DND-41 (cell line): ENCODE data around the gene PALM.
A peak's percentile ranks its signal among the peaks of the same experiment; 100 is the strongest.

Experiments used
- ATAC-seq: fragments of 200-7000 bp; cut with Tn5 transposase; 3 replicates; pipeline ENCODE4 v1.9.1; 2021; ENCODE audit warnings: low read depth; ENCODE audit not compliant: insufficient read depth
- DNase-seq: peaks from one replicate; pipeline ENCODE4 v3.0.0-alpha.2; 2020
- H2AFZ ChIP-seq: 2 replicates; pipeline ENCODE4 v1.6.0; 2012; ENCODE audit warnings: low read depth, low read length
- H3K27ac ChIP-seq: 2 replicates; pipeline ENCODE4 v1.5.1; 2012; ENCODE audit warnings: low read length, inconsistent platforms
- H3K27me3 ChIP-seq: fragments of 200-600 bp; sonication (generic); 2 replicates; pipeline ENCODE4 v1.6.0; 2012; ENCODE audit warnings: low read length, mild to moderate bottlenecking, inconsistent platforms; ENCODE audit not compliant: insufficient read depth, poor library complexity
- H3K36me3 ChIP-seq: 2 replicates; pipeline ENCODE4 v1.5.1; 2012; ENCODE audit warnings: low read length, inconsistent platforms; ENCODE audit not compliant: insufficient read depth
- H3K4me1 ChIP-seq: 2 replicates; pipeline ENCODE4 v1.5.1; 2012; ENCODE audit warnings: mild to moderate bottlenecking, low read length; ENCODE audit not compliant: insufficient read depth
- H3K4me2 ChIP-seq: 2 replicates; pipeline ENCODE4 v1.6.0; 2012; ENCODE audit warnings: mild to moderate bottlenecking, moderate library complexity, low read length, inconsistent platforms; ENCODE audit not compliant: insufficient read depth
- H3K4me3 ChIP-seq, 2 experiments: fragments of 200-600 bp in 1 of 2; shearing (Covaris generic) in 1 of 2; 2 replicates each; pipeline ENCODE4 v1.5.1; 2012 to 2016; ENCODE audit warnings: inconsistent platforms in 2 of 2, low read length in 2 of 2, mild to moderate bottlenecking in 2 of 2, low read depth in 1 of 2, moderate library complexity in 1 of 2
- H3K79me2 ChIP-seq: 2 replicates; pipeline ENCODE4 v1.6.0; 2012; ENCODE audit warnings: low read length, inconsistent platforms; ENCODE audit not compliant: insufficient read depth
- H3K9ac ChIP-seq: 2 replicates; pipeline ENCODE4 v1.6.0; 2012; ENCODE audit warnings: low read depth, mild to moderate bottlenecking, inconsistent platforms, low read length, moderate library complexity
- H3K9me3 ChIP-seq: 2 replicates; pipeline ENCODE4 v1.5.1; 2012; ENCODE audit warnings: low read length, moderate library complexity, mild to moderate bottlenecking, inconsistent platforms; ENCODE audit not compliant: insufficient read depth, severe bottlenecking
- H4K20me1 ChIP-seq: 2 replicates; pipeline ENCODE4 v1.6.0; 2012; ENCODE audit warnings: low read length; ENCODE audit not compliant: insufficient read depth
- EZH2 ChIP-seq: IDR thresholded peaks from 3 replicates; pipeline ENCODE4 v1.6.1; 2012; ENCODE audit warnings: borderline replicate concordance, low read depth, mild to moderate bottlenecking, moderate library complexity, low read length, inconsistent platforms; ENCODE audit not compliant: severe bottlenecking
- TF ChIP-seq, protein P1 (sequence below): IDR thresholded peaks from 2 replicates; pipeline ENCODE4 v1.5.1; 2012; ENCODE audit warnings: borderline replicate concordance, low read length, moderate library complexity, mild to moderate bottlenecking; ENCODE audit not compliant: poor library complexity, severe bottlenecking; ENCODE audit errors: extremely low read depth

Gene PALM

DNA sequence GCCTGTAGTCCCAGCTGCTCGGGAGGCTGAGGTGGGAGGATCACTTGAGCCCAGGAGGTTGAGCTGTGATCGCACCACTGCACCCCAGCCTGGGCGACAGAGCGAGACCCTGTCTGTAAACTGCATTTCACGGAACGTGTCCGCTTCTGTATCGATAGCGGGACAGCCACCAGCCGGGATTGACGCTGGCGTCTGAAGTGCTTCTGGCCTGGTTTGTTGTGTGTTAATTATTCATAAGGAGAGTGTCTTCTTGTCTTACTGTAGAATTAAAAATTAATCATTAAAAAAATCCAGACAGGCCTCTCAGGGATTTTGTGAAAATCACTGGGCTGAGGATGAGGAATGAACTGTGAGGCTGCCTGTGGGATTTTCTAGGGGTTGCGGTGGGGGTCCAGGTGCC lies 26.0 kb downstream of the PALM start:
- TF ChIP-seq EZH2 = no peak
- TF ChIP-seq, protein P1, sequence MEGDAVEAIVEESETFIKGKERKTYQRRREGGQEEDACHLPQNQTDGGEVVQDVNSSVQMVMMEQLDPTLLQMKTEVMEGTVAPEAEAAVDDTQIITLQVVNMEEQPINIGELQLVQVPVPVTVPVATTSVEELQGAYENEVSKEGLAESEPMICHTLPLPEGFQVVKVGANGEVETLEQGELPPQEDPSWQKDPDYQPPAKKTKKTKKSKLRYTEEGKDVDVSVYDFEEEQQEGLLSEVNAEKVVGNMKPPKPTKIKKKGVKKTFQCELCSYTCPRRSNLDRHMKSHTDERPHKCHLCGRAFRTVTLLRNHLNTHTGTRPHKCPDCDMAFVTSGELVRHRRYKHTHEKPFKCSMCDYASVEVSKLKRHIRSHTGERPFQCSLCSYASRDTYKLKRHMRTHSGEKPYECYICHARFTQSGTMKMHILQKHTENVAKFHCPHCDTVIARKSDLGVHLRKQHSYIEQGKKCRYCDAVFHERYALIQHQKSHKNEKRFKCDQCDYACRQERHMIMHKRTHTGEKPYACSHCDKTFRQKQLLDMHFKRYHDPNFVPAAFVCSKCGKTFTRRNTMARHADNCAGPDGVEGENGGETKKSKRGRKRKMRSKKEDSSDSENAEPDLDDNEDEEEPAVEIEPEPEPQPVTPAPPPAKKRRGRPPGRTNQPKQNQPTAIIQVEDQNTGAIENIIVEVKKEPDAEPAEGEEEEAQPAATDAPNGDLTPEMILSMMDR = no peak
- Histone ChIP-seq H4K20me1 (no peaks in the 10 kb centered on the region), H3K27me3 (no peaks in the 10 kb centered on the region), H3K9ac (no peak overlapping the region), H3K27ac (no peak overlapping the region), H3K36me3 (no peaks in the 10 kb centered on the region), H3K4me2 (no peak overlapping the region), H3K9me3 (no peaks in the 10 kb centered on the region), H3K4me3 (no peak overlapping the region), H3K4me1 (no peaks in the 10 kb centered on the region), H3K79me2 (no peaks in the 10 kb centered on the region), H2AFZ (no peak overlapping the region)
- ATAC-seq = no peak
- DNase-seq = no peak

- no peaks in the 10 kb centered on the region for H3K79me2 ChIP-seq
- no peak overlapping the region for H3K9ac ChIP-seq
- H3K4me1 ChIP-seq = no peaks in the 10 kb centered on the region
- ATAC-seq (no peak), DNase-seq (no peak)
- no peaks in the 10 kb centered on the region for H4K20me1 ChIP-seq
- no peak overlapping the region for H3K27ac ChIP-seq
- no peak overlapping the region for H2AFZ ChIP-seq
- no peak for TF ChIP-seq EZH2
- H3K27me3 ChIP-seq = no peaks in the 10 kb centered on the region
- no peak overlapping the region for H3K4me2 ChIP-seq
- no peak overlapping the region for H3K4me3 ChIP-seq
- no peaks in the 10 kb centered on the region for H3K9me3 ChIP-seq
- H3K36me3 ChIP-seq = no peaks in the 10 kb centered on the region
Observed at GRCh38 chr19:736125-736524, 27.4 kb downstream of the PALM start.

DNA sequence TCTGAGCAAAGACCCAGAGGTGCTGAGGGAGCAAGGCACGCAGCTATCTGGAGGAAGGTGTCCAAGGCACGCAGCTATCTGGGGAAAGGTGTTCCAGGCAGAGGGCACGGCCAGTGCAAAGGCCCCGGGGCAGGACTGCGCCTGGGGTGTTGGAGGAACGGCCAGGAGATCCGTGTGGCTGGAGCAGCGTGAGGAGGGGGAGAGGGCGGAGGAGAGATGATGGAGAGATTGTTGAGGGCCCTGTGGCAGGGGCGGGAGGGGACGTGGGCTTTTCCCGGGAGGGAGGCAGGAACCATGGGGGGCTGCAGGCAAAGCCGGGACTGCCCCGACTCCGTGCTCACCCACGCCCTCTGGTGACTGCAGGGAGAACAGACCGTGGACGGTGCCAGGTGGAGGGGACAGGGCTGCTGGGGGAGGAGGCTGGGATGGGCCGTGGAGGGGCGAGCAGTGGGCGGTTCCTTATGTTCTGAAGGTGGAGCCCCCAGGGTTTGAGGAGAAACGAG lies 28.9 kb downstream of the PALM start:
- H3K27ac ChIP-seq = no peak overlapping the region
- H3K4me2 ChIP-seq = no peak overlapping the region
- H2AFZ ChIP-seq = no peak overlapping the region

DNA sequence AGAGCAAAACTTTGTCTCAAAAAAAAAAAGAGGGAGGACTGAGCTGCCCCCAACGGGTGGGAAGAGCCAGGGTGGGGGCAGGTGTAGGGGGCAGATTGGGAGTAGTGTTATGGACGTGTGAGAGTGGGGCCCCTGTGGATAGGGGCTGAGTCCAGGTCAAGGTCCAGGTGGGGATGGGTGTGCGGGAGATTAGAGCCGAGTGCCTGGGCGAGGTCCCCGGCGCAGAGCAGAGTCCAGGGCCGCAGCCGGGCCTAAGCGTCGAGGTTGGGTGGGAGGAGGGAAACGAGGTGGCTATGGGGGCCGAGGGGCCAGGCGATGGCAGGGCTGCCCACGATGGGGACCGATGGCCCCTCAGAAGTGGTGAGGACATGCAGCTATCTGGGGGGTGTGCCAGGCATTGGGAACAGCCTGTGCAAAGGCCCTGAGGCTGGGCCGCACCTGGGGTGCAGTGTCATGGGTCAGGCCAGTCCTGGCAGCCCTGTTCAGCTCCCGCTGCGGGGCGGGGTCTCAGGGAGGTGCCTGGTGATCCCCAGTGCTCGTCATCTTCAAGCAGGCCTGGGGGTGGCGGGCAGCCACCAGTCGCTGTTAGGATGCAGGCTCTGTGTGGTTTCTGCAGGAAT lies 29.9 kb downstream of the PALM start:
- ATAC-seq = no peak
- H2AFZ ChIP-seq = no peak overlapping the region

More for the DNA sequence above, 28.9 kb downstream of the PALM start:
- Histone ChIP-seq H3K27me3 (no peaks in the 10 kb centered on the region), H3K9me3 (no peaks in the 10 kb centered on the region), H3K79me2 (no peaks in the 10 kb centered on the region), H3K4me3 (no peak overlapping the region), H3K9ac (no peak overlapping the region), H3K36me3 (no peaks in the 10 kb centered on the region), H4K20me1 (no peaks in the 10 kb centered on the region), H3K4me1 (no peaks in the 10 kb centered on the region)
- peak; percentile 72 for DNase-seq
- TF ChIP-seq, protein P1 = peak; percentile 79
- no peak for TF ChIP-seq EZH2
- peak; percentile 85 for ATAC-seq

More for the DNA sequence above, 29.9 kb downstream of the PALM start:
- H3K4me3 ChIP-seq = no peak overlapping the region
- H3K27ac ChIP-seq = no peak overlapping the region
- no peak overlapping the region for H3K4me2 ChIP-seq
- H3K4me1 ChIP-seq = no peaks in the 10 kb centered on the region
- DNase-seq = no peak
- no peaks in the 10 kb centered on the region for H3K9me3 ChIP-seq
- no peaks in the 10 kb centered on the region for H3K27me3 ChIP-seq
- no peak overlapping the region for H3K9ac ChIP-seq
- H3K36me3 ChIP-seq = no peaks in the 10 kb centered on the region
- TF ChIP-seq EZH2 = no peak
- TF ChIP-seq, protein P1 = no peak
- H4K20me1 ChIP-seq = no peaks in the 10 kb centered on the region
- no peaks in the 10 kb centered on the region for H3K79me2 ChIP-seq
